Left ventricle myocardium superior (tissue), 1 donor: ENCODE results near the gene CD207. TPM values are rescaled to one million over a fixed set of nuclear protein-coding genes. Genes with fewer than 3 reads are reported as not detected.
"Not testable (repeated sequence)": the region's sequence is repeated elsewhere in the genome, so short reads cannot be mapped to it uniquely, and the experiment has no call there.

ENCODE experiments used
- ATAC-seq: fragments of 200-7000 bp; cut with Tn5 transposase; one replicate; pipeline ENCODE4 v1.9.1; 2020; ENCODE audit warnings: mild to moderate bottlenecking, moderate library complexity
- DNase-seq: peaks from one replicate; pipeline ENCODE4 v3.0.0-alpha.2; 2020
- intact Hi-C: fragments of 100-400 bp; cut with micrococcal nuclease; formaldehyde crosslinking; loops from one replicate; pipeline ENCODE4 v1.11.0; 2022
- long read RNA-seq: library from polyadenylated mRNA; unstranded; transcript quantifications from one replicate; pipeline ENCODE4 v2.0.0, GENCODE V29; 2021
- total RNA-seq: library from RNA; stranded (reverse); fragmentation: NEBNext Ultra II Directional; extraction: Animal tissue kit (Norgen Biotek cat#: 25700); gene quantifications from one replicate; pipeline ENCODE4 v1.2.1, GENCODE V29; 2021
- donor health status: DM: no; HTN: yes; CAD: no; lungs with severe emphysema.

The CD207 gene
- not detected for total RNA-seq
- long read RNA-seq, result 0 reads

- ATAC-seq (no peak), DNase-seq (no peak)
- intact Hi-C loops, result no loop called here
Observed at GRCh38 chr2:70835643-70836042, at the start of gene CD207. CD207 (minus strand) TSS chr2:70835816; CDS start chr2:70835776, 40 bp downstream.

DNA sequence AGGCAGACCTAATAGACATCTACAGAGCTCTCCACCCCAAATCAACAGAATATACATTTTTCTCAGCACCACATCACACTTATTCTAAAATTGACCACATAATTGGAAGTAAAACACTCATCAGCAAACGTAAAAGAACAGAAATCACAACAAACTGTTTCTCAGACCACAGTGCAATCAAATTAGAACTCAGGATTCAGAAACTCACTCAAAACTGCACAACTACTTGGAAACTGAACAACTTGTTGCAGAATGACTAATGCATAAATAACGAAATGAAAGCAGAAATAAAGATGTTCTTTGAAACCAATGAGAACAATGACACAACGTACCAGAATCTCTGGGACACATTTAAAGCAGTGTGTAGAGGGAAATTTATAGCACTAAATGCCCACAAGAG lies 42.9 kb upstream of the CD207 start:
- DNase-seq, intact Hi-C loops, ATAC-seq: not testable (repeated sequence)

GRCh38 chr2:70876138-70876537 lies 40.5 kb upstream of the CD207 start:
- ATAC-seq, DNase-seq, intact Hi-C loops: not testable (repeated sequence)

DNA sequence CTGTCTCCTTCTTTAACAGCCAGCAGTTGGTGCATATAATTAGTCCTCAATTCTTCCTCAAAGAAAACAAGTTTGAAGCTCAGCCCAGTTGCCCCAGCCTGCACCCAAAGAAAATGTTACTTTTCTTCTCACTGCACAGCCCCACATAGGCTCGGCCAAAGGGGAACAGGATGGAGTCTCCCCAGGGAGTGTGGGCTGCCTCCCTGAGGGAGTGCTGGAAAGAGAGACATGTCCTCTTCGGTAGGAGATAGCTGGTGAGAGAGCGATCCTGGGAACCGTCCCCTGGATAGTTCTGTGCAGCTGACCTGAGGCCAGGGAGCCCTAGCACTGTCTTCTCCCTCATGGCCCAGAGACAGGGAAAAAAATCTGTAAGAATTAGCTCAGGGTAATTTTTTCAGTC lies 37.9 kb upstream of the CD207 start:
- no peak for ATAC-seq
- no peak for DNase-seq
- intact Hi-C loops, result loop anchor here (5.0 kb wide), 1 partner anchor 74 kb away; no protein-coding TSS in a partner anchor

- DNase-seq (peak; percentile 92), ATAC-seq (peak; percentile 98)
- intact Hi-C loops, result loop anchor here (5.0 kb wide), 1 partner anchor 76 kb away; no protein-coding TSS in a partner anchor
Observed at GRCh38 chr2:70871398-70872211, 36.0 kb upstream of the CD207 start.

- DNase-seq (no peak), ATAC-seq (no peak)
- intact Hi-C loops, result loop anchor here (5.0 kb wide), 1 partner anchor 77 kb away; no protein-coding TSS in a partner anchor
Observed at GRCh38 chr2:70870790-70871189, 35.2 kb upstream of the CD207 start.

DNA sequence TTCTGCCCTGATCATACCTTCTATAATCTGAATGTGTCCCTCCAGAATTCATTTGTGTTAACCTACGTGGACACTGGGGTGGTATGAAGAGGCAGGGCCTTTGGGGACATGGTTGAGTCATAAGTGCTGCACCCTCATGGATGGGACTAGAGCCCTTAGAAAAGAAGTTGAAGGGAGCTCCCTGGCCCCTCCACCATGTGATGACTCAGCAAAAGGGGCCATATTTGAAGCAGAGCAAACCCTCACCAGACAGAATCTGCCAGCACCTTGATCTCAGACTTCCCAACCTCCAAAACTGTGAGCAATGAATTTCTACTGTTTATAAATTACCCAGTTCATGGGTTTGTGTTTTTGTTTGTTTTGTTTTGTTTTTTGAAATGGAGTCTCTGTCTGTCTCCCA lies 33.4 kb upstream of the CD207 start:
- no peak for DNase-seq
- intact Hi-C loops, result no loop called here
- no peak for ATAC-seq

GRCh38 chr2:70861777-70862625 lies 26.4 kb upstream of the CD207 start:
- ATAC-seq (peak; percentile 91), DNase-seq (peak; percentile 84)
- intact Hi-C loops, result loop anchor here (2.0 kb wide), 1 partner anchor 61 kb away; no protein-coding TSS in a partner anchor

GRCh38 chr2:70855667-70856066 lies 20.1 kb upstream of the CD207 start:
- no peak for ATAC-seq
- DNase-seq, result no peak
- intact Hi-C loops, result no loop called here

DNA sequence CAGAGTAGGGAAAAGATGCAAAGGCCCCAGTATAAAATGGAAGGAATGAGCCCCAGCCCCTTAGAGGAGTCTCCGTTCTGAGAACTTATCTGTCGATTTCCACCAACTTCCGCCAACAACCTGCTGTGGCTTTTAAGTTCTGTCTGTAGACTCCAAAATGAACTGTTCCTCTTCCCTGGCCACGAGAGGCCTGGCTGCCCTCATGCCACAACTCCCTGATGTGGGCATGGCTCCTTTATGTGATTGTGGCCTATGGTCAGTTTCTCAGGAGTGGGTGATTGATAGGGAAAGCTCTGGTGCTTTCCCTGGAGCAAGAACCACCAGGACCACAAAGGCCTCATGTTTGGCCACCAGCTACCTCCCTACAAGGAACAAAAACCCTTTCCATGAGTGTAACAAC lies 18.8 kb upstream of the CD207 start:
- intact Hi-C loops, result no loop called here
- ATAC-seq, result no peak

GRCh38 chr2:70852824-70853223 lies 17.2 kb upstream of the CD207 start:
- DNase-seq (no peak), ATAC-seq (no peak)
- intact Hi-C loops, result no loop called here

More for the DNA sequence above, 18.8 kb upstream of the CD207 start:
- DNase-seq, result no peak

GRCh38 chr2:70851704-70852103 lies 16.1 kb upstream of the CD207 start:
- intact Hi-C loops, result no loop called here
- ATAC-seq (no peak), DNase-seq (no peak)

GRCh38 chr2:70850925-70851324 lies 15.3 kb upstream of the CD207 start:
- intact Hi-C loops, result no loop called here
- DNase-seq (no peak), ATAC-seq (no peak)

DNA sequence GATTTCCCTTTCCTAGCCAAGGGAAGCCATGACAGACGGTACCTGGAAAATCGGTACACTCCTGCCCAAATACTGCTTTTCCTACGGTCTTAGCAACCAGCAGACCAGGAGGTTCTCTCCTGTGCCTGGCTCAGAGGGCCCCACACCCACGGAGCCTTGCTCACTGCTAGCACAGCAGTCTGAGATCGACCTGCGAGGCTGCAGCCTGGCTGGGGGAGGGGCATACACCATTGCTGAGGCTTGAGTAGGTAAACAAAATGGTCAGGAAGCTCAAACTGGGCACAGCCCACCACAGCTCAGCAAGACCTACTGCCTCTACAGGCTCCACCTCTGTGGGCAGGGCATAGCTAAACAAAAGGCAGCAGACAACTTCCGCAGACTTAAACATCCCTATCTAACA lies 6.8 kb upstream of the CD207 start:
- DNase-seq (no peak), ATAC-seq (no peak)
- intact Hi-C loops, result no loop called here

GRCh38 chr2:70837980-70838925 lies 2.6 kb upstream of the CD207 start:
- ATAC-seq (no peak), DNase-seq (no peak)
- intact Hi-C loops, result no loop called here

DNA sequence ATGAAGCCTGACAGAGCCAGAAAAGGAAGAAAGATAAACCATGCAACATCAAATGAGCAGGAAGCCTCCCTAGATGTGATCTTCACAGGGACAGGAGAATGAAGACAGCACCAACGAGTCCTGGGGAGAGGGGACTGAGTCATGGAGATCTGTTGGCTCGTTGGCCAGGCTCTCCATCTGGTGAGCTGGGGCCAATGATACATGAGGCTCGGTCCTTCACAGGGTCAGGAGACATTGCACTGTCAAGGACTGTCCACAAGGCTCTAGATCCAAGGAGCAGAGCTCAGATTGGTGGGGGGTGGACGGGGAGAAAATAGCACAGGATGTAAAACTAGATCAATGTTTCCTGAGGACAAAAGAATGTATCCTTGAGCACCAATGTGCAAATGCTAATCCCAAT lies 735 bp downstream of the CD207 start:
- intact Hi-C loops, result no loop called here
- no peak for ATAC-seq
- DNase-seq, result no peak

- ATAC-seq (no peak), DNase-seq (no peak)
- intact Hi-C loops, result no loop called here
Observed at GRCh38 chr2:70834106-70834505, 1.5 kb downstream of the CD207 start.

DNA sequence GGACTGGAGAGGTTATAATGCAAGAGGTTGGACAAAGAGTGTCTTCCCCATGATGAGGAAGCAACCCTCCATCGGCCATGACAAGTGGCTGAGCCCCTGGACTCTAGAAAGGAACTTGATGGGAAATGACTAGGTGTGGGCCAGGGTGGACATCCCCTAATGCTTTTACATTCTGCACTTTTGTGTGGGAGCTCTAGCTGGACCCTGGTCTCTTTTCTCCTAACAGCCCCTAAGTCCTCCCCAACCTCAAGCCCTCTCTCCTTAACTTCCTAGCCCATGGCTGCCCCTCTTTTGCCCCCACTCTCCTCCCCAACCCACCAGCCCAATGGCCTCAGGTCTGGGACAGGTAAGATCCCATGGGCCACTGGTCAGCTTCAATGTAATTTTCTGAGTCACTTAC lies 2.4 kb downstream of the CD207 start:
- intact Hi-C loops, result no loop called here
- no peak for ATAC-seq
- no peak for DNase-seq

DNA sequence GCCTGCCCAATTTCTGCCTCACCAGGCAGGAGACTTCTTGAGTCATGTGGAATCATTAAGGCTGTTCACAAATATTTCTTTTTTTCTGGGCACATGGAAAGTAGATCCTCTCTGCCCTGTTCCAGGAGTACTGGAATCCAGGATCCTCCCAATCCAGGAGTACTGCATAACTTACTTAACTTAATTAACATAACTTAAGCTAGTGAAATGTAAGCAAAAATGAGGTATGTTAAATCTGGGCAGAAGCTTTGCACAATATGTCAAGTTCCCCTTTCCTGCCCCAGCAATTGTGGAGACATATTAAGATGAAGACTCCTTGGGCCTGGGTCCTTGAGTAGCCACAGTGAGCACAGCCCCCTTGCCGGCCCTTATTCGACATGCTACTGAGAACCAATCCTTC lies 3.2 kb downstream of the CD207 start:
- DNase-seq, result no peak
- intact Hi-C loops, result no loop called here
- ATAC-seq, result no peak
